Psoas muscle (tissue), 8 donors: ENCODE results near the gene DLGAP1. TPM values are rescaled to one million over a fixed set of nuclear protein-coding genes. Genes with fewer than 3 reads are reported as not detected.

Experiments
- ATAC-seq, 4 donors: fragments of 200-7000 bp; cut with Tn5 transposase; one replicate each; pipeline ENCODE4 v1.9.1; 2020; ENCODE audit warnings: moderate library complexity in 3 of 4, mild to moderate bottlenecking in 2 of 4
- DNase-seq, 2 donors: peaks; one replicate each; pipeline ENCODE4 v3.0.0-alpha.2; 2020
- H3K27ac ChIP-seq: fragments of 200-600 bp; one replicate; pipeline ENCODE4 v1.8.0; 2022
- H3K27me3 ChIP-seq, 3 donors: fragments of 200-600 bp in 1 of 3; one replicate each; pipeline versions ENCODE4 v1.6.1 to v1.8.0; 2013 to 2022; ENCODE audit warnings: low read length in 2 of 3, mild to moderate bottlenecking in 2 of 3, moderate library complexity in 1 of 3; ENCODE audit not compliant: insufficient read depth in 3 of 3
- H3K36me3 ChIP-seq, 2 donors: fragments of 200-600 bp in 1 of 2; one replicate each; pipeline versions ENCODE4 v1.6.1 to v1.8.0; 2013 to 2022; ENCODE audit warnings: low read depth in 1 of 2, mild to moderate bottlenecking in 1 of 2, moderate library complexity in 1 of 2; ENCODE audit not compliant: insufficient read depth in 1 of 2
- H3K4me1 ChIP-seq: fragments of 200-600 bp; one replicate; pipeline ENCODE4 v1.8.0; 2022
- H3K4me3 ChIP-seq: fragments of 200-600 bp; one replicate; pipeline ENCODE4 v1.8.0; 2022; ENCODE audit warnings: mild to moderate bottlenecking
- H3K9me3 ChIP-seq: fragments of 200-600 bp; one replicate; pipeline ENCODE4 v1.8.0; 2022
- WGBS, 3 donors: extraction: QIAGEN DNeasy Blood & Tissue Kit; methylation state at CpG; one replicate each; pipeline versions ENCODE4 v1.1.6 to v1.1.7; 2013; 5-methylcytosine and 5-hydroxymethylcytosine counted together
- intact Hi-C, 2 donors: fragments of 100-400 bp; cut with DNase I; formaldehyde crosslinking; loops; one replicate each; pipeline versions ENCODE4 v1.11.0 to v1.14.2; 2022
- polyA plus RNA-seq, 3 donors: library from polyadenylated mRNA; stranded (reverse); fragments of 200-250 nt; gene quantifications; one replicate each; pipeline ENCODE4 v1.2.3, GENCODE V29; 2013
- total RNA-seq, 4 donors: library from RNA; stranded (reverse); fragmentation: NEBNext Ultra II Directional in 2 of 4; extraction: Animal tissue kit (Norgen Biotek cat#: 25700) in 2 of 4; gene quantifications; one replicate each; pipeline versions ENCODE4 v1.2.1 to v1.2.4, GENCODE V29; 2021 to 2023
- TF ChIP-seq, protein P1 (sequence below): fragments of 200-600 bp; IDR thresholded peaks from one replicate; pipeline ENCODE4 v1.8.0; 2022; ENCODE audit warnings: antibody characterized with exemption
- donor health status: healthy with polysubstance abuse.
- donor health status: DM: no; HTN: no; CAD: no; lungs with moderate emphysema.
- donor health status: Bipolar disorder and iron deficiency.
- donor health status: healthy.
- donor health status: DM: yes; HTN: yes; CAD: no.
- donor health status: DM: no; HTN: no; CAD: no.
- donor health status: DM: no; HTN: no; CAD: no.
- donor health status: DM: yes; HTN: yes; CAD: no.

The DLGAP1 gene
- total and polyA plus RNA-seq, 7 donors, result 0.09 to 0.26 (median 0.16) TPM; not detected in 1

DNA sequence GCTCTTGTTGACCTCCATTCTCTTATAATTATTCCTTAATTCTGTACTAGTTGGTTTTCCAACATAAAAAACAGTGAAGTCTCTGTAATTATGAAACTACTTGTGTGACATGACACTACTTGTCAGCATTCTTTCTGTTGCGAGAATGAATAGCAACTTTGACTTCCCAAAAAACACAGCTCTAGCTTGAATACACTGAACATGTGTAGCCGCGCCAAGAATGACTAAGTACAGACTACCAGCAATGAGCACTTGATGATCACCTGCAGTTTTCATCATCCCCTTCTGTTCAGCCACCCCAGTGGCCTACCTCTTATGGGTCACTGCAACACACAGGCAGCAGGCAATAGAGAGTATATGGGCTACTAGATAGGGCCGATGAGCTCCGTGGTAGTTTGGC is 775.9 kb downstream of the DLGAP1 start:
- TF ChIP-seq, protein P1, sequence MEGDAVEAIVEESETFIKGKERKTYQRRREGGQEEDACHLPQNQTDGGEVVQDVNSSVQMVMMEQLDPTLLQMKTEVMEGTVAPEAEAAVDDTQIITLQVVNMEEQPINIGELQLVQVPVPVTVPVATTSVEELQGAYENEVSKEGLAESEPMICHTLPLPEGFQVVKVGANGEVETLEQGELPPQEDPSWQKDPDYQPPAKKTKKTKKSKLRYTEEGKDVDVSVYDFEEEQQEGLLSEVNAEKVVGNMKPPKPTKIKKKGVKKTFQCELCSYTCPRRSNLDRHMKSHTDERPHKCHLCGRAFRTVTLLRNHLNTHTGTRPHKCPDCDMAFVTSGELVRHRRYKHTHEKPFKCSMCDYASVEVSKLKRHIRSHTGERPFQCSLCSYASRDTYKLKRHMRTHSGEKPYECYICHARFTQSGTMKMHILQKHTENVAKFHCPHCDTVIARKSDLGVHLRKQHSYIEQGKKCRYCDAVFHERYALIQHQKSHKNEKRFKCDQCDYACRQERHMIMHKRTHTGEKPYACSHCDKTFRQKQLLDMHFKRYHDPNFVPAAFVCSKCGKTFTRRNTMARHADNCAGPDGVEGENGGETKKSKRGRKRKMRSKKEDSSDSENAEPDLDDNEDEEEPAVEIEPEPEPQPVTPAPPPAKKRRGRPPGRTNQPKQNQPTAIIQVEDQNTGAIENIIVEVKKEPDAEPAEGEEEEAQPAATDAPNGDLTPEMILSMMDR, result no peak
- intact Hi-C loops, result loop anchor here in 1 of 2 donors (10.0 kb wide), 1 partner anchor 194 kb away; no protein-coding TSS in a partner anchor
- WGBS, 3 donors, result 92 to 93% (median 92%) methylated on average over 5 of the region's 5 CpGs
- Histone ChIP-seq H3K36me3 (no peaks in the 10 kb centered on the region), H3K4me3 (no peak overlapping the region), H3K27ac (no peak overlapping the region), H3K9me3 (no peaks in the 10 kb centered on the region), H3K4me1 (no peaks in the 10 kb centered on the region), H3K27me3 (peaks cover 0 to 9% (median 0%) of the 10 kb centered on the region in 3 donors)
- no peak for ATAC-seq
- no peak for DNase-seq

DNA sequence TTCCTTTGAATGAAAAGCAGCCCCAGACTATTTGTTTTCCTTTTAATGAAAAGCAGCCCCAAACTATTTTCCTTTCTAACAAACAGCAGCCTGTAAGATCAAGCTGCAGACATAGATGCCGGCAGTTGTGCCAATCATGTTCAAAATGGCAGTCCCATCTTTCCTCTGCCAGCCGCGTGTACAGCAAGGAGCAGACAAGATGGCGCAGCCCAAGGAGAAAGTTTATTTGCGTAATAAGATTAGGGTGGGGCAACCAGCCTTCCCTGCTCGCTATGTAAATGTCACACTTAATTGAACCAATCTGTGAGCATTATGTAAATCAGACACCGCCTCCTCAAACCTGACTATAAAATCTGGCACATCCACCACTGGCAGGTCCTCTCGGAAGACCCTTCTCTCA is 779.1 kb downstream of the DLGAP1 start:
- DNase-seq, result no peak
- intact Hi-C loops, result loop anchor here in 1 of 2 donors (10.0 kb wide), 1 partner anchor 191 kb away; no protein-coding TSS in a partner anchor
- no peak for ATAC-seq
- peaks cover 0 to 9% (median 0%) of the 10 kb centered on the region in 3 donors for H3K27me3 ChIP-seq
- no peaks in the 10 kb centered on the region for H3K4me1 ChIP-seq
- H3K36me3 ChIP-seq, result no peaks in the 10 kb centered on the region
- H3K9me3 ChIP-seq, result no peaks in the 10 kb centered on the region
- H3K4me3 ChIP-seq, result no peak overlapping the region
- TF ChIP-seq, protein P1, result no peak
- 92 to 96% (median 94%) methylated on average over 8 of the region's 8 CpGs for WGBS, 3 donors
- no peak overlapping the region for H3K27ac ChIP-seq

DNA sequence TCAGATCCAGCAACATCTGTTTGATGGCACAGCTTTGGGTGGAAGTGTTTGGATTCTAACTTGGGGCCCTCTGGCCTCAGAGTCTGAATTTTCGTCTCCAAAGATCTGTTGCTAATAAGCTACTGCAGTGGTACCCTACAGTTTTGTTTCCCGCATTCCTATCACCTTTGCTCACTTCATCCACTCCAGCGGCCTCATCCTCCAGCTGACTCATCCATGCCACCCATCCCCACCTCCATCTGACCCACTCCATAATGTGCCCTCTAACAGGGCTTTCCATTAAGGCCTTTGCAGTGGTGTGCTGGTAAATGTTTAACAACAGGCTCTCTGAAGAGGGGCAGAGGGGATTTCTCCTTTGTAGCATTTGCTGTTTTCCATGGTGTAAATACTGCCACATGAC is 779.7 kb downstream of the DLGAP1 start:
- Histone ChIP-seq H3K36me3 (no peaks in the 10 kb centered on the region), H3K9me3 (no peaks in the 10 kb centered on the region), H3K4me1 (no peaks in the 10 kb centered on the region), H3K27me3 (peaks cover 0 to 9% (median 0%) of the 10 kb centered on the region in 3 donors), H3K27ac (no peak overlapping the region), H3K4me3 (no peak overlapping the region)
- DNase-seq, result no peak
- WGBS, 3 donors, result 93 to 97% (median 93%) methylated on average over 3 of the region's 3 CpGs
- TF ChIP-seq, protein P1, result no peak
- no peak for ATAC-seq
- intact Hi-C loops, result loop anchor here in 1 of 2 donors (10.0 kb wide), 1 partner anchor 191 kb away; no protein-coding TSS in a partner anchor

DNA sequence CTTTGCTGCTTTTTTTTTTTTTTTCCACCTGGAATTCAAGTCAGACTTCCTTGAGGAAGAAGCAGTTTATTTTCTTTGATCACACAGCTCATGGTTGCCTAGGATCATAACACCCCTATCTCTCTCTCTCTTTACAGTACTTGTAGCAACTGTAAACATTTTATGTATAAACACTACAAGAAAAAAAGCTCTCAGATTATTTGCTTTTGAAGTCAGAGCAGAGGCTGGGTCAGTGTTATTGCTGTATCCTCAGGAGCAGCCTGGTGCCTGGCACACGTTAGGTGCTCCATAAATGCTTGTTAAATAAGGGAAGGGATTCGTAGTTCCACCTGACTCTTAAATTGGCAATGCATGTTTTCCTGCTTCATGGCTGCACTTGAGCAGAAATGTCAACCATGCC is 783.9 kb downstream of the DLGAP1 start:
- Histone ChIP-seq H3K9me3 (no peaks in the 10 kb centered on the region), H3K4me3 (no peak overlapping the region), H3K27ac (no peak overlapping the region), H3K27me3 (no peaks in the 10 kb centered on the region), H3K4me1 (no peaks in the 10 kb centered on the region), H3K36me3 (no peaks in the 10 kb centered on the region)
- no peak for ATAC-seq
- intact Hi-C loops, result loop anchor here in 1 of 2 donors (10.0 kb wide), 1 partner anchor 186 kb away; no protein-coding TSS in a partner anchor
- TF ChIP-seq, protein P1, result no peak
- 43 to 50% (median 43%) methylated on average over 2 of the region's 2 CpGs for WGBS, 3 donors
- DNase-seq, result no peak

DNA sequence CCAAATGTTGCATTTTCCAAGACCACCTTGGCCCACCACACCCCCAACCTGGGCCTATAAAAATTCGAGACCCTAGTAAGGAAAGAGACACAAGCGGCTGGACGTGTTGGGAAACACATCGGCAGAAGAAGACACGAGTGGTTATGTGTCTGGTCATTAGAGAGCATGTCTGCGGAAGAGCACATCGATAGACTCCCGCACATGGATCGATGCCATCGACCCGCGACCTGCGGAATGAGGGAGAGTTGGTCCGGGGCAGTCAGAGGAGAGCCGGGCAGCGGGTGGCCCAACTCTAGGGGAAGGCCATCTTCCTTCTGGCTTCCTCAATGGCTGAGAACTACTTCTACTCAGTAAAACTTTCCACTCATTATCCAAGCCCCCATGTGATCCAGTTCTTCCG is 785.7 kb downstream of the DLGAP1 start:
- no peak for DNase-seq
- no peaks in the 10 kb centered on the region for H3K27me3 ChIP-seq
- intact Hi-C loops, result no loop called here
- WGBS, 3 donors, result 97 to 99% (median 98%) methylated on average over 17 of the region's 17 CpGs
- TF ChIP-seq, protein P1, result no peak
- no peak overlapping the region for H3K4me3 ChIP-seq
- H3K4me1 ChIP-seq, result peaks cover 5% of the 10 kb centered on the region
- ATAC-seq, result no peak
- H3K27ac ChIP-seq, result no peak overlapping the region
- no peaks in the 10 kb centered on the region for H3K9me3 ChIP-seq
- H3K36me3 ChIP-seq, result no peaks in the 10 kb centered on the region
